Neural crest cell (in vitro differentiated cells): ENCODE data around the gene L3HYPDH. TPM values are rescaled to one million over a fixed set of nuclear protein-coding genes. Genes with fewer than 3 reads are reported as not detected.

ENCODE experiments used
- DNase-seq: peaks from one replicate; pipeline ENCODE4 v3.0.0; 2021; ENCODE audit warnings: low read depth, mixed read lengths, low spot score
- H3K27ac Mint-ChIP-seq: one replicate; pipeline ENCODE4 v1.8.0; 2021; ENCODE audit warnings: mild to moderate bottlenecking, mixed read lengths; ENCODE audit not compliant: unreplicated experiment
- H3K27me3 Mint-ChIP-seq: 2 replicates; pipeline ENCODE4 v1.8.0; 2021; ENCODE audit warnings: low read depth, mild to moderate bottlenecking, mixed read lengths
- H3K36me3 Mint-ChIP-seq: 2 replicates; pipeline ENCODE4 v1.8.0; 2021; ENCODE audit warnings: low read depth, mild to moderate bottlenecking, mixed read lengths
- H3K4me1 Mint-ChIP-seq: 2 replicates; pipeline ENCODE4 v1.8.0; 2021; ENCODE audit warnings: mixed read lengths
- H3K4me3 Mint-ChIP-seq: one replicate; pipeline ENCODE4 v1.8.0; 2021; ENCODE audit warnings: mild to moderate bottlenecking, mixed read lengths
- H3K9me3 Mint-ChIP-seq: 2 replicates; pipeline ENCODE4 v1.8.0; 2021; ENCODE audit warnings: mixed read lengths
- CTCF ChIP-seq: fragments of 200-600 bp; sonication (generic); conservative IDR thresholded peaks from 2 replicates; pipeline ENCODE4 v1.5.0; 2021; ENCODE audit warnings: antibody characterized with exemption, mild to moderate bottlenecking
- total RNA-seq: library from RNA; stranded (reverse); gene quantifications from 2 replicates; pipeline ENCODE4 v1.2.1, GENCODE V29; 2021

Gene L3HYPDH
- total RNA-seq, 1 donor from 2014 or later = 16.8 TPM

GRCh38 chr14:59480166-59480565, 4.0 kb downstream of the L3HYPDH start:
- Mint-ChIP-seq H3K36me3 (no peaks in the 10 kb centered on the region), H3K27ac (peak overlapping the region; percentile 60), H3K4me3 (peak overlapping the region; percentile 32), H3K9me3 (no peaks in the 10 kb centered on the region), H3K27me3 (no peaks in the 10 kb centered on the region), H3K4me1 (peaks cover 33% of the 10 kb centered on the region)
- TF ChIP-seq CTCF = no peak
- DNase-seq = no peak

- H3K4me3 Mint-ChIP-seq = no peak overlapping the region
- no peaks in the 10 kb centered on the region for H3K36me3 Mint-ChIP-seq
- no peak for TF ChIP-seq CTCF
- H3K27ac Mint-ChIP-seq = no peak overlapping the region
- H3K27me3 Mint-ChIP-seq = no peaks in the 10 kb centered on the region
- H3K4me1 Mint-ChIP-seq = peaks cover 32% of the 10 kb centered on the region
- H3K9me3 Mint-ChIP-seq = no peaks in the 10 kb centered on the region
- DNase-seq = no peak
These were observed 5.7 kb downstream of the L3HYPDH start for GRCh38 chr14:59478540-59478939.

GRCh38 chr14:59475709-59476108, 8.5 kb downstream of the L3HYPDH start:
- TF ChIP-seq CTCF = no peak
- no peak overlapping the region for H3K4me3 Mint-ChIP-seq
- H3K4me1 Mint-ChIP-seq = peaks cover 8% of the 10 kb centered on the region
- H3K36me3 Mint-ChIP-seq = no peaks in the 10 kb centered on the region
- H3K27ac Mint-ChIP-seq = no peak overlapping the region
- no peaks in the 10 kb centered on the region for H3K9me3 Mint-ChIP-seq
- H3K27me3 Mint-ChIP-seq = no peaks in the 10 kb centered on the region
- no peak for DNase-seq

- no peak for DNase-seq
- no peaks in the 10 kb centered on the region for H3K36me3 Mint-ChIP-seq
- H3K4me3 Mint-ChIP-seq = no peak overlapping the region
- no peak overlapping the region for H3K27ac Mint-ChIP-seq
- H3K4me1 Mint-ChIP-seq = no peaks in the 10 kb centered on the region
- no peaks in the 10 kb centered on the region for H3K27me3 Mint-ChIP-seq
- no peak for TF ChIP-seq CTCF
- H3K9me3 Mint-ChIP-seq = no peaks in the 10 kb centered on the region
These were observed 10.0 kb downstream of the L3HYPDH start for GRCh38 chr14:59474172-59474571.

GRCh38 chr14:59465316-59466135, 18.7 kb downstream of the L3HYPDH start, which contains the start of gene GPR135:
Gene GPR135 (minus strand): TSS chr14:59465380. CDS start chr14:59465226, 154 bp downstream.
- peaks cover 8% of the 10 kb centered on the region for H3K4me1 Mint-ChIP-seq
- TF ChIP-seq CTCF = no peak
- no peak for DNase-seq
- H3K9me3 Mint-ChIP-seq = no peaks in the 10 kb centered on the region
- peak within 1 kb of the TSS; percentile 91 for H3K4me3 Mint-ChIP-seq
- H3K27me3 Mint-ChIP-seq = peaks cover 2% of the 10 kb centered on the region
- peak within 1 kb of the TSS; percentile 24 for H3K27ac Mint-ChIP-seq
- H3K36me3 Mint-ChIP-seq = peaks cover 4% of the 10 kb centered on the region
